ENCODE data around the gene ZNF485.
"Not testable (repeated sequence)": the region's sequence is repeated elsewhere in the genome, so short reads cannot be mapped to it uniquely, and the experiment has no call there.

ZNF485 gene

DNA sequence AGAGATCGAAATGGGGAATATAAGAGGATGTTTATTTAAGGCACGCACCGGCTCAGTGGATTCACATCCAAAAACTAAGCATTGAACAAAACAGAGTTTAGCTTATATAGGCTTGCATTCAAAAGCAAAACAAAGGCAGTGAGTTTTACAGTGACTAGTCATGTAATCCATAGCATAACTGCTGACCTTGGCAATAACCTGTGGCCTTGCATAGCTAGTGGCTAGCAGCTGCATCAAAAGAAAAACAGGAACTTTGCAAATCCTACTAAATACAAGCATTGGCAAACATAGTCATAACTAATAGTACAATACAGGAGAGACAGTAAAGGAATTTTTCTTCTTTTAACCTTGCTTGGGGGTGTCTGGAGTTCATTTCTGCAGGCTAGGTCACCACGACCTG, 9.7 kb upstream of the ZNF485 start:
- Histone ChIP-seq H3K27ac (no peak overlapping the region), H3K36me3 (no peaks in the 10 kb centered on the region), H3K4me3 (no peak overlapping the region), H3K27me3 (no peaks in the 10 kb centered on the region), H3K9me3 (no peaks in the 10 kb centered on the region), H3K4me1 (no peaks in the 10 kb centered on the region)
- TF ChIP-seq, protein P1, sequence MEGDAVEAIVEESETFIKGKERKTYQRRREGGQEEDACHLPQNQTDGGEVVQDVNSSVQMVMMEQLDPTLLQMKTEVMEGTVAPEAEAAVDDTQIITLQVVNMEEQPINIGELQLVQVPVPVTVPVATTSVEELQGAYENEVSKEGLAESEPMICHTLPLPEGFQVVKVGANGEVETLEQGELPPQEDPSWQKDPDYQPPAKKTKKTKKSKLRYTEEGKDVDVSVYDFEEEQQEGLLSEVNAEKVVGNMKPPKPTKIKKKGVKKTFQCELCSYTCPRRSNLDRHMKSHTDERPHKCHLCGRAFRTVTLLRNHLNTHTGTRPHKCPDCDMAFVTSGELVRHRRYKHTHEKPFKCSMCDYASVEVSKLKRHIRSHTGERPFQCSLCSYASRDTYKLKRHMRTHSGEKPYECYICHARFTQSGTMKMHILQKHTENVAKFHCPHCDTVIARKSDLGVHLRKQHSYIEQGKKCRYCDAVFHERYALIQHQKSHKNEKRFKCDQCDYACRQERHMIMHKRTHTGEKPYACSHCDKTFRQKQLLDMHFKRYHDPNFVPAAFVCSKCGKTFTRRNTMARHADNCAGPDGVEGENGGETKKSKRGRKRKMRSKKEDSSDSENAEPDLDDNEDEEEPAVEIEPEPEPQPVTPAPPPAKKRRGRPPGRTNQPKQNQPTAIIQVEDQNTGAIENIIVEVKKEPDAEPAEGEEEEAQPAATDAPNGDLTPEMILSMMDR (IDR thresholded peaks at IDR 0.05), result no peak
- intact Hi-C loops (cut with DNase I; ENCODE audit: low total_unique reads), result no loop called here
- DNase-seq, result no peak

GRCh38 chr10:43598446-43598845, 7.8 kb upstream of the ZNF485 start:
- Histone ChIP-seq H3K27me3 (no peaks in the 10 kb centered on the region), H3K4me3 (no peak overlapping the region), H3K9me3 (no peaks in the 10 kb centered on the region), H3K27ac (no peak overlapping the region), H3K36me3 (no peaks in the 10 kb centered on the region), H3K4me1 (no peaks in the 10 kb centered on the region)
- TF ChIP-seq, protein P1 (IDR thresholded peaks at IDR 0.05), result no peak
- intact Hi-C loops (cut with DNase I; ENCODE audit: low total_unique reads), result no loop called here
- no peak for DNase-seq

DNA sequence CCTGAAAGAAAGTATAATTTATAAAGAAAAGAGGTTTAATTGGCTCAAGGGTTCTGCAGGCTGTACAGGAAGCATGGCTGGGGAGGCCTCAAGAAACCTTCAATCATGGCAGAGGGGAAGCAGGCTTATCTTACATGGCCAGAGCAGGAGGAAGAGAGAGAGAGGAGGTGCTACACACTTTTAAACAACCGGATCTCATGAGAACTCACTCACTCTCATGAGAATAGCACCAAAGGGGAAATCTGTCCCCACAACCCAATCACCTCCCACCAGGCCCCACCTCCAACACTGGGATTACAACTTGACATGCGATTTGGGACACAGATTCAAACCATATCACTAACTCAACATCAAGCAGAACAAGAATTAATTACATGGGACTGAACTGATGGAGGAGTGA, 6.9 kb upstream of the ZNF485 start:
- intact Hi-C loops (cut with DNase I; ENCODE audit: low total_unique reads), result no loop called here
- no peaks in the 10 kb centered on the region for H3K27me3 ChIP-seq
- no peak overlapping the region for H3K27ac ChIP-seq
- TF ChIP-seq, protein P1 (IDR thresholded peaks at IDR 0.05), result no peak
- no peak for DNase-seq
- H3K36me3 ChIP-seq, result no peaks in the 10 kb centered on the region
- H3K4me3 ChIP-seq, result no peak overlapping the region
- no peaks in the 10 kb centered on the region for H3K9me3 ChIP-seq
- no peaks in the 10 kb centered on the region for H3K4me1 ChIP-seq

DNA sequence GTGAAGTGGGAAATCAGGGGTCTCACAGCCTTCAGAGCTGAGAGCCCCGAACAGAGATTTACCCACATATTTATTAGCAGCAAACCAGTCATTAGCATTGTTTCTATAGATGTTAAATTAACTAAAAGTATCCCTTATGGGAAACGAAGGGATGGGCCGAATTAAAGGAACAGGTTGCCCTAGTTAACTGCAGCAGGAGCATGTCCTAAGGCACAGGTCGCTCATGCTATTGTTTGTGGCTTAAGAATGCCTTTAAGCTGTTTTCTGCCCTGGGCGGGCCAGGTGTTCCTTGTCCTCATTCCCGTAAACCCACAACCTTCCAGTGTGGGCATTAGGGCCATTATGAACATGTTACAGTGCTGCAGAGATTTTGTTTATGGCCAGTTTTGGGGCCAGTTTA, 4.7 kb upstream of the ZNF485 start:
- DNase-seq; intact Hi-C loops (cut with DNase I; ENCODE audit: low total_unique reads); H3K27me3 ChIP-seq; H3K4me1 ChIP-seq; H3K36me3 ChIP-seq; H3K9me3 ChIP-seq; H3K4me3 ChIP-seq; H3K27ac ChIP-seq: not testable (repeated sequence)

- intact Hi-C loops (cut with DNase I; ENCODE audit: low total_unique reads), result no loop called here
- Histone ChIP-seq H3K9me3 (no peaks in the 10 kb centered on the region), H3K36me3 (peaks cover 0 to 16% (median 13%) of the 10 kb centered on the region in 3 donors), H3K27me3 (no peaks in the 10 kb centered on the region), H3K4me3 (peak overlapping the region; percentile 61 to 99), H3K4me1 (peaks cover 0 to 10% (median 4%) of the 10 kb centered on the region in 4 donors), H3K27ac (peak overlapping the region; percentile 55 to 86)
- TF ChIP-seq, protein P1 (IDR thresholded peaks at IDR 0.05), result no peak
- no peak for DNase-seq
Measured at GRCh38 chr10:43605850-43606322, 352 bp upstream of the ZNF485 start.

GRCh38 chr10:43607199-43607573, 948 bp downstream of the ZNF485 start:
- TF ChIP-seq, protein P1 (IDR thresholded peaks at IDR 0.05), result no peak
- H3K27me3 ChIP-seq, result no peaks in the 10 kb centered on the region
- intact Hi-C loops (cut with DNase I; ENCODE audit: low total_unique reads), result no loop called here
- peaks cover 0 to 10% (median 4%) of the 10 kb centered on the region in 4 donors for H3K4me1 ChIP-seq
- peak overlapping the region; percentile 61 to 99 for H3K4me3 ChIP-seq
- peak overlapping the region; percentile 55 to 86 for H3K27ac ChIP-seq
- H3K9me3 ChIP-seq, result peaks cover 0 to 4% (median 0%) of the 10 kb centered on the region in 3 donors
- DNase-seq, result no peak
- H3K36me3 ChIP-seq, result peaks cover 0 to 23% (median 22%) of the 10 kb centered on the region in 3 donors
